OCI-LY7 (cell line): ENCODE data around the gene SLC29A3. TPM values are rescaled to one million over a fixed set of nuclear protein-coding genes. Genes with fewer than 3 reads are reported as not detected.
A peak's percentile ranks its signal among the peaks of the same experiment; 100 is the strongest.

Source experiments
- BruUV-seq: library from RNA; stranded (reverse); fragments of 400-500 nt; replicated peaks from 2 replicates; lab custom pipeline; 2021; lab: Mats Ljungman, UMichigan
- CTCF ChIA-PET: fragments of 300-600 bp; sonication (Branson Sonifier 250); formaldehyde crosslinking; loops from one replicate; lab custom pipeline; 2022; ENCODE audit warnings: antibody characterized with exemption; ENCODE audit not compliant: unreplicated experiment; lab: Charles Lee
- POLR2A ChIA-PET: fragments of 300-600 bp; sonication (Branson Sonifier 250); formaldehyde crosslinking; loops from one replicate; lab custom pipeline; 2022; ENCODE audit warnings: antibody characterized with exemption; lab: Charles Lee
- DNase-seq: peaks from one replicate; pipeline ENCODE4 v3.0.0-alpha.2; 2015; ENCODE audit warnings: low spot score
- H2AFZ ChIP-seq: fragments of 200-600 bp; sonication (generic), shearing (Covaris generic); 2 replicates; pipeline ENCODE4 v1.6.1; 2014; ENCODE audit warnings: mild to moderate bottlenecking, antibody characterized with exemption, low read length, moderate library complexity
- H3K27ac ChIP-seq: fragments of 200-600 bp; sonication (generic); 2 replicates; pipeline ENCODE4 v1.5.1; 2014; ENCODE audit warnings: mixed run types, low read depth, mild to moderate bottlenecking, moderate library complexity, low read length, inconsistent platforms; ENCODE audit not compliant: poor library complexity, severe bottlenecking
- H3K36me3 ChIP-seq: fragments of 200-600 bp; sonication (generic); 2 replicates; pipeline ENCODE4 v1.6.1; 2014; ENCODE audit warnings: mild to moderate bottlenecking, antibody characterized with exemption, low read length, moderate library complexity, mixed read lengths; ENCODE audit not compliant: insufficient read depth
- H3K4me1 ChIP-seq: fragments of 200-600 bp; sonication (generic); 2 replicates; pipeline ENCODE4 v1.5.1; 2014; ENCODE audit warnings: mild to moderate bottlenecking, low read length; ENCODE audit not compliant: insufficient read depth, poor library complexity, severe bottlenecking
- H3K4me2 ChIP-seq: fragments of 200-600 bp; sonication (generic); 2 replicates; pipeline ENCODE4 v1.6.1; 2014; ENCODE audit warnings: mild to moderate bottlenecking, low read length
- H3K4me3 ChIP-seq: fragments of 200-600 bp; sonication (generic); 2 replicates; pipeline ENCODE4 v1.5.1; 2014; ENCODE audit warnings: mild to moderate bottlenecking, low read depth, low read length; ENCODE audit not compliant: poor library complexity, severe bottlenecking
- H3K79me2 ChIP-seq: fragments of 200-600 bp; sonication (generic); 2 replicates; pipeline ENCODE4 v1.6.1; 2016; ENCODE audit warnings: low read depth, mild to moderate bottlenecking, low read length, moderate library complexity, mixed read lengths; ENCODE audit not compliant: insufficient read depth
- H3K9me2 ChIP-seq: fragments of 200-600 bp; sonication (generic); 2 replicates; pipeline ENCODE4 v1.6.1; 2016; ENCODE audit warnings: mild to moderate bottlenecking, low read length, mixed read lengths; ENCODE audit not compliant: insufficient read depth
- H3K9me3 ChIP-seq: fragments of 200-600 bp; sonication (generic); 2 replicates; pipeline ENCODE4 v1.6.1; 2014; ENCODE audit warnings: mild to moderate bottlenecking, mixed run types, low read length, mixed read lengths
- H4K20me1 ChIP-seq: fragments of 200-600 bp; sonication (generic); 2 replicates; pipeline ENCODE4 v1.6.1; 2014; ENCODE audit warnings: mild to moderate bottlenecking, antibody characterized with exemption, low read length, moderate library complexity, mixed read lengths; ENCODE audit not compliant: insufficient read depth
- EZH2phosphoT487 ChIP-seq: fragments of 200-600 bp; sonication (generic); IDR thresholded peaks from 2 replicates; pipeline ENCODE4 v1.6.1; 2018; ENCODE audit warnings: low read depth, borderline replicate concordance, mild to moderate bottlenecking, mixed run types, antibody characterized with exemption, low read length, moderate library complexity, mixed read lengths
- intact Hi-C: fragments of 100-400 bp; cut with micrococcal nuclease; formaldehyde crosslinking; loops from one replicate; pipeline ENCODE4 v1.10.0; 2022; ENCODE audit not compliant: unreplicated experiment
- total RNA-seq, 2 experiments: library from RNA; depleted of rRNA in 1 of 2; stranded (reverse); fragments of >200 nt in 1 of 2; shearing (Covaris generic) in 1 of 2; gene quantifications; 2 replicates each; pipeline ENCODE4 v1.2.3, GENCODE V29; 2014 to 2022
- TF ChIP-seq, protein P1 (sequence below): fragments of 200-600 bp; sonication (generic); conservative IDR thresholded peaks from 2 replicates; pipeline ENCODE4 v1.5.1; 2014; ENCODE audit warnings: mild to moderate bottlenecking, antibody characterized with exemption, low read length, moderate library complexity, mixed read lengths

Gene SLC29A3
- total RNA-seq, 2 experiments from 2014 or later = 1.7 to 8.2 TPM

DNA sequence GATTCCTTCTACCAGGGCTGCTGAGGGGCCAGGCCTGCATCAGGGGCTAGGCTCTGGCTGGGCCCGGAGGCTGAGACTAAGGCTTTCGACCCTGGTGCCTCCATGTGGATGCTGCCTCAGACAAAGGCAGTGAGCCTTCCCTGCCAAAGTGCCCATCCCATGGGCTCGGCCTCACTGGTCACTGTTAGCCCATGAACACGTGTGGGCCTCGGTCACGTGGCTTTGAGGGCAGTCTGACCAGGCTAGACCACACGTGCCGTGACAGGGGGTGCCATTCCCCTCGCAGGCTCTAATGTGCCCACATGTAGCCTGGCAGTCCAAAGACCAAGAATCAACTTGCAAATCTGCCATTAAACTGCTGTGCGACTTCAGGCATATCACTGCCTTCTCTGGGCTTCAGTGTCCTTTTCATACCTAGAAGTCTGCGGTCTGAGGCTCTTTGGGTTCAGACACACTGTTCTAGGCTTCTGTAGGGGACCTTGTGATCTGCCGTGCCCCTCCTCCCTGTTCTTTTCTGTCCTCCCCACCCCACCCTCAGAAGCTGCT is 17.6 kb upstream of the SLC29A3 start:
- H2AFZ ChIP-seq = no peak overlapping the region
- no peaks in the 10 kb centered on the region for H4K20me1 ChIP-seq
- no peaks in the 10 kb centered on the region for H3K4me1 ChIP-seq
- DNase-seq = no peak
- H3K79me2 ChIP-seq = no peaks in the 10 kb centered on the region
- H3K9me2 ChIP-seq = no peaks in the 10 kb centered on the region
- BruUV-seq = no TSS peak
- intact Hi-C loops = no loop called here
- H3K36me3 ChIP-seq = no peaks in the 10 kb centered on the region
- H3K27ac ChIP-seq = no peak overlapping the region
- CTCF ChIA-PET = no interaction called here
- no peaks in the 10 kb centered on the region for H3K9me3 ChIP-seq
- no peak overlapping the region for H3K4me2 ChIP-seq
- POLR2A ChIA-PET = no interaction called here
- no peak for TF ChIP-seq EZH2phosphoT487
- TF ChIP-seq, protein P1, sequence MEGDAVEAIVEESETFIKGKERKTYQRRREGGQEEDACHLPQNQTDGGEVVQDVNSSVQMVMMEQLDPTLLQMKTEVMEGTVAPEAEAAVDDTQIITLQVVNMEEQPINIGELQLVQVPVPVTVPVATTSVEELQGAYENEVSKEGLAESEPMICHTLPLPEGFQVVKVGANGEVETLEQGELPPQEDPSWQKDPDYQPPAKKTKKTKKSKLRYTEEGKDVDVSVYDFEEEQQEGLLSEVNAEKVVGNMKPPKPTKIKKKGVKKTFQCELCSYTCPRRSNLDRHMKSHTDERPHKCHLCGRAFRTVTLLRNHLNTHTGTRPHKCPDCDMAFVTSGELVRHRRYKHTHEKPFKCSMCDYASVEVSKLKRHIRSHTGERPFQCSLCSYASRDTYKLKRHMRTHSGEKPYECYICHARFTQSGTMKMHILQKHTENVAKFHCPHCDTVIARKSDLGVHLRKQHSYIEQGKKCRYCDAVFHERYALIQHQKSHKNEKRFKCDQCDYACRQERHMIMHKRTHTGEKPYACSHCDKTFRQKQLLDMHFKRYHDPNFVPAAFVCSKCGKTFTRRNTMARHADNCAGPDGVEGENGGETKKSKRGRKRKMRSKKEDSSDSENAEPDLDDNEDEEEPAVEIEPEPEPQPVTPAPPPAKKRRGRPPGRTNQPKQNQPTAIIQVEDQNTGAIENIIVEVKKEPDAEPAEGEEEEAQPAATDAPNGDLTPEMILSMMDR = no peak
- no peak overlapping the region for H3K4me3 ChIP-seq

DNA sequence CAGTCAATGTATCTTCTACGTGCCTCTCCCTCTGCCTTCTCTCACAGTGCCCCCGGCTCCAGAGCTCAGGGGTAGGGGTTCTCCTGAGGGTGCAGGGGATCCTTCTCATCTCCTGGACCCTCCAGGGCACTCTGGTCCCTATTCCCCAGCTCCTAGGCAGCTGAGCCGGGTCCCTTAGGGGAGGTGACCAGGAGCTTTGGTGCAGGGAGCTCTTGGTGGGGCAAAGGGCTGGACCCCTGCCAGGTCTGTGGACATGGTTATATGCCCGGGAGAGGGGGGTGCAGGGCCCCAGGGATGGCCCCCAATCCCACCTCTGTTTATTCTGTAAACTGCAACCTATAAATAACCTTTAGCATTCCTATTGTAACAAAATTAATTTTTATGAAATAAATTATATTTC is 16.6 kb upstream of the SLC29A3 start:
- H3K36me3 ChIP-seq = no peaks in the 10 kb centered on the region
- H4K20me1 ChIP-seq = no peaks in the 10 kb centered on the region
- POLR2A ChIA-PET = interaction anchor here (0.7 kb wide), 1 partner anchor 21 kb away, joined by 3 read pairs; no protein-coding TSS in a partner anchor
- TF ChIP-seq, protein P1 = no peak
- TF ChIP-seq EZH2phosphoT487 = no peak
- H3K9me3 ChIP-seq = no peaks in the 10 kb centered on the region
- DNase-seq = no peak
- H3K9me2 ChIP-seq = no peaks in the 10 kb centered on the region
- intact Hi-C loops = no loop called here
- CTCF ChIA-PET = no interaction called here
- H3K4me2 ChIP-seq = no peak overlapping the region
- BruUV-seq = no TSS peak
- no peaks in the 10 kb centered on the region for H3K4me1 ChIP-seq
- no peak overlapping the region for H3K4me3 ChIP-seq
- no peak overlapping the region for H3K27ac ChIP-seq
- H3K79me2 ChIP-seq = no peaks in the 10 kb centered on the region
- no peak overlapping the region for H2AFZ ChIP-seq

DNA sequence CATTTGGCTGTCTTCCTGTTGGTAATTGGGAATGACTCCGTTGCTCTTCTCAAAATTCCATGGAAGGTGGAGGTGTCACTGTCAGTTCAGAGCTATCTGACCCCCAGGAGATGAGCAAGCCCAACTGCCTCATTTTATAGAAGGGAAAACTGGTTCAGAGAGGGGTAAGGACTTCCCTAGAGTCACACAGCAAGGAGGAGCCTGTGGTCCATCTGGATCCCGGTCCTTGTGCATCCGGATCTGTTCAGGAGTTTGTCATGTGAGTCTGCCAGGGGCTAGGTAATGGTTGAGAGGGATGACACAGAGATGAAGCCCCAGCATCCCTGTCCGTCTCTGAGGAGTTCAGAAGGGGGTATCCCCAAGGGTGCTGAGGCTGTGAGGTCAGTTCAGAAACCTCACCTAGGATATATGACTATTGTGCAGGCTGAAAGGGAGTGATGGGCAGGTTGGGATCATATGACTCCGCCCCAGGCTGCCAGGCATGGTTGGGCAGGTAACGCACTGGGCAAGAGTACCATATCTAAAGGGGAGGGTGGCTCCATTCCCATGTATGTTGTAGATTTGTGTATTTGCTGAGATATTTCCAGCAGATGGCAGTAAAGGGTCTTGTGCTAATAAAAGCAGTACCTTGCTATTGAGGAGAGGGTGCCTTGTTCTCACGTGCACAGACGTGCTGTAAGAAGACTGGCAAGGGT is 16.0 kb upstream of the SLC29A3 start:
- no peaks in the 10 kb centered on the region for H3K36me3 ChIP-seq
- H3K27ac ChIP-seq = no peak overlapping the region
- TF ChIP-seq, protein P1 = peak; percentile 78
- TF ChIP-seq EZH2phosphoT487 = no peak
- intact Hi-C loops = no loop called here
- H3K4me3 ChIP-seq = no peak overlapping the region
- H3K79me2 ChIP-seq = no peaks in the 10 kb centered on the region
- BruUV-seq = no TSS peak
- CTCF ChIA-PET = no interaction called here
- H3K9me2 ChIP-seq = no peaks in the 10 kb centered on the region
- POLR2A ChIA-PET = interaction anchor here (0.7 kb wide), 1 partner anchor 20 kb away, joined by 3 read pairs; no protein-coding TSS in a partner anchor
- no peaks in the 10 kb centered on the region for H3K9me3 ChIP-seq
- peak; percentile 79 for DNase-seq
- no peak overlapping the region for H3K4me2 ChIP-seq
- H3K4me1 ChIP-seq = no peaks in the 10 kb centered on the region
- H2AFZ ChIP-seq = no peak overlapping the region
- no peaks in the 10 kb centered on the region for H4K20me1 ChIP-seq
